Right atrium auricular region (tissue), 2 donors: ENCODE measurements around the gene ALG2. TPM values are rescaled to one million over a fixed set of nuclear protein-coding genes. Genes with fewer than 3 reads are reported as not detected.

Experiments used
- DNase-seq: peaks from one replicate; pipeline ENCODE4 v3.0.0-alpha.2; 2019; ENCODE audit warnings: low spot score
- H3K27ac ChIP-seq, 2 donors: fragments of 200-600 bp; sonication (generic); 1 replicate in 1 of 2; 2 replicates in 1 of 2; pipeline ENCODE4 v1.5.1; 2016 to 2019
- H3K27me3 ChIP-seq, 2 donors: fragments of 200-600 bp; sonication (generic); one replicate each; pipeline versions ENCODE4 v1.5.1 to v1.6.0; 2017 to 2019
- H3K36me3 ChIP-seq: fragments of 200-600 bp; sonication (generic); one replicate; pipeline ENCODE4 v1.5.1; 2016
- H3K4me1 ChIP-seq, 2 donors: fragments of 200-600 bp; sonication (generic); one replicate each; pipeline versions ENCODE4 v1.5.1 to v1.6.0; 2017 to 2019
- H3K4me3 ChIP-seq, 2 donors: fragments of 200-600 bp; sonication (generic); 1 replicate in 1 of 2; 2 replicates in 1 of 2; pipeline ENCODE4 v1.5.1; 2017 to 2019; ENCODE audit warnings: mild to moderate bottlenecking in 1 of 2, moderate library complexity in 1 of 2
- H3K9me3 ChIP-seq, 2 donors: fragments of 200-600 bp; sonication (generic); one replicate each; pipeline ENCODE4 v1.5.1; 2019
- total RNA-seq, 2 donors: library from RNA; depleted of rRNA; stranded (reverse); fragments of >200 nt; gene quantifications; one replicate each; pipeline ENCODE4 v1.1.0, GENCODE V29; 2016
- TF ChIP-seq, protein P1 (sequence below), 2 donors: fragments of 200-600 bp; sonication (generic); IDR thresholded peaks; one replicate each; pipeline ENCODE4 v1.5.1; 2019; ENCODE audit warnings: antibody characterized with exemption in 2 of 2

Gene ALG2
- total RNA-seq, 2 donors from 2014 or later: 21.6 to 26.2 TPM

DNA sequence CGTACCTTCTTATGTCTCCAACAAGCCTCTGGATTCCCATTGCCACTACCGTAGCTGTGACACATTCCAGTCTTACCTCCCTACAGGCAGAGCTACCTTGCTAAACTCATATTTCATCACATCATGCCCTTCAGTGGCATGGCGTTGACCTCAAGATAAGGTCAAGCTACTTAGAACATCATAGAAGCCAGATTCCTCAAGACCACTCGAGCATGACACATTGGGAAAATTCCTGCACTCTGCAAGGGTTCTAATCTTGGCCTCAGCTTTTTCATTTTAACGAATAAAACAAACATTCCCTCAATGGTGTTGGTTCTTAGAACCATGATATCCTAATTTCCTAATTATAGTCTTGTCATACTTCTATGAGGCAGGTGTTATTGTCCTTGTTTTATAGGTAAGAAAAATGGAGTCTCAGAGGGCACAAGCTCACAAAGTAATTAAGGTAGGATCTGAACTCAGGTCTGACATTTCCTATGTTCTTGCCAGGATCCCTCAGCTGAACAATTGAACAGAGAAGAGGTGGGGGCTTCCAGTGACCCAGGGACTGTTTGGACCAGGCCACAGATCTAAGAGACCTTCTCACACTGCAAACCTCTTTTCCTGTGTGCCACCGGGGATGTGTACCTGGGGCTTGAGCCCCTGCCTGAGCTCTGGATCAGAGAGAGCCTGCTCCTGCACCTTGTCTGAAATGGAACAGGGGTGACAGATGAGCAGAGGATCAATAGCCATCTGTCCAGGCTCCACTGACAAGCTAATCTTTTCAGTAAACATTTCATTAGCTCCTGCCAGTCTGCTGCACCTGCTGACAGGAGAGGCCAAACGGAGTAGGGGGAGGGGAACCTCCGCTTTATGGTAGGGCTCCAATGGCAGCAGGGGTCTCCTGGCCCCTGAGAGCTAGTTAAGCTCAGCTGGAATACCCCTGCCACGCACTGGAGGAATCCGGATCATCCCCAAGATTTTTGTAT is 49.3 kb downstream of the ALG2 start:
- H3K36me3 ChIP-seq: no peaks in the 10 kb centered on the region
- H3K27me3 ChIP-seq: no peaks in the 10 kb centered on the region
- no peaks in the 10 kb centered on the region for H3K4me1 ChIP-seq
- TF ChIP-seq, protein P1, sequence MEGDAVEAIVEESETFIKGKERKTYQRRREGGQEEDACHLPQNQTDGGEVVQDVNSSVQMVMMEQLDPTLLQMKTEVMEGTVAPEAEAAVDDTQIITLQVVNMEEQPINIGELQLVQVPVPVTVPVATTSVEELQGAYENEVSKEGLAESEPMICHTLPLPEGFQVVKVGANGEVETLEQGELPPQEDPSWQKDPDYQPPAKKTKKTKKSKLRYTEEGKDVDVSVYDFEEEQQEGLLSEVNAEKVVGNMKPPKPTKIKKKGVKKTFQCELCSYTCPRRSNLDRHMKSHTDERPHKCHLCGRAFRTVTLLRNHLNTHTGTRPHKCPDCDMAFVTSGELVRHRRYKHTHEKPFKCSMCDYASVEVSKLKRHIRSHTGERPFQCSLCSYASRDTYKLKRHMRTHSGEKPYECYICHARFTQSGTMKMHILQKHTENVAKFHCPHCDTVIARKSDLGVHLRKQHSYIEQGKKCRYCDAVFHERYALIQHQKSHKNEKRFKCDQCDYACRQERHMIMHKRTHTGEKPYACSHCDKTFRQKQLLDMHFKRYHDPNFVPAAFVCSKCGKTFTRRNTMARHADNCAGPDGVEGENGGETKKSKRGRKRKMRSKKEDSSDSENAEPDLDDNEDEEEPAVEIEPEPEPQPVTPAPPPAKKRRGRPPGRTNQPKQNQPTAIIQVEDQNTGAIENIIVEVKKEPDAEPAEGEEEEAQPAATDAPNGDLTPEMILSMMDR (IDR thresholded peaks at IDR 0.05): no peak
- H3K27ac ChIP-seq: no peak overlapping the region
- no peak for DNase-seq
- no peak overlapping the region for H3K4me3 ChIP-seq
- no peaks in the 10 kb centered on the region for H3K9me3 ChIP-seq

DNA sequence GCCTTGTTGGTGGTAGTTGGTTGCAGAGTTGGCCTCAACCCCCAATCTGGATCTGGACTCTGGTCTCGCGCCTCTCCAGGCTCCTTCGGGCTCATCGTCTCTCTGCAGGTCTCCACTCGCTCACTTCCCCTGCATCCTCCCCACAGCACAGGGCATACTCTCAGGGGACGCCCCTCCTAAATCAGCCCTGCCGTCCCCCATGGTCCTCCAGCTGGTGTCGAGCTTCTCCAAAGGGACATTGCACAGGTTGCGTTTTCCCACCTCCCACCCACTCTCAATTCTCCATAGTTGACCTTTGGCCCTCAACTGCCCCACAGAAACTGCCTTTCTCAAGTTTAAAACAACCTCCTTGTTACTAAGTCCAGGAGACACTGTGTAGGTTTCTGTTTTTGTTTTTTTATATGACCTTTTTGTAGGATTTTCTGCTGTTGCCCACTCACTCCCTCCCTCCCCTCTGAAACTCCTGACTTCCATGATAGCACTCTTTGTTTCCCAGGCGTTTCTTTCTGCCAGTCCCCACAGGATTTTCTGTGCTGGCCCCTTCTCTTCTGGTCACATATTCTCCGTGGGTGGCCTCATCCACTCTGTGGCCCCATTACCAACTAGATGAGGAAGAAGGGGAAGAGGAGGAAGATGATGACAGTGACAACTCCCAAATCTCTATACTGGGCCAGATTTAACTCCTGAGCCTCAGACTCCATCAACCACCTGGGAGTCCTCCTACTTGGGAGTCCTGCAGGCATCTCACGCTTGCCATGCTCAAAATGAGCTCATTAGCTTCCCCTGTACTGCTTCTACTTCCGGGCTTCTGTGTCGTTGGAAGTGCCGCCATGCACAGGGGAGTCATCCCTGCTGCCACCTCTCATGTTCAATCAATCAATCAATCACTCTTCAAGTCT is 50.3 kb downstream of the ALG2 start:
- TF ChIP-seq, protein P1 (IDR thresholded peaks at IDR 0.05): no peak
- no peaks in the 10 kb centered on the region for H3K27me3 ChIP-seq
- no peaks in the 10 kb centered on the region for H3K4me1 ChIP-seq
- H3K27ac ChIP-seq: no peak overlapping the region
- H3K36me3 ChIP-seq: no peaks in the 10 kb centered on the region
- H3K4me3 ChIP-seq: no peak overlapping the region
- no peak for DNase-seq
- H3K9me3 ChIP-seq: no peaks in the 10 kb centered on the region

DNA sequence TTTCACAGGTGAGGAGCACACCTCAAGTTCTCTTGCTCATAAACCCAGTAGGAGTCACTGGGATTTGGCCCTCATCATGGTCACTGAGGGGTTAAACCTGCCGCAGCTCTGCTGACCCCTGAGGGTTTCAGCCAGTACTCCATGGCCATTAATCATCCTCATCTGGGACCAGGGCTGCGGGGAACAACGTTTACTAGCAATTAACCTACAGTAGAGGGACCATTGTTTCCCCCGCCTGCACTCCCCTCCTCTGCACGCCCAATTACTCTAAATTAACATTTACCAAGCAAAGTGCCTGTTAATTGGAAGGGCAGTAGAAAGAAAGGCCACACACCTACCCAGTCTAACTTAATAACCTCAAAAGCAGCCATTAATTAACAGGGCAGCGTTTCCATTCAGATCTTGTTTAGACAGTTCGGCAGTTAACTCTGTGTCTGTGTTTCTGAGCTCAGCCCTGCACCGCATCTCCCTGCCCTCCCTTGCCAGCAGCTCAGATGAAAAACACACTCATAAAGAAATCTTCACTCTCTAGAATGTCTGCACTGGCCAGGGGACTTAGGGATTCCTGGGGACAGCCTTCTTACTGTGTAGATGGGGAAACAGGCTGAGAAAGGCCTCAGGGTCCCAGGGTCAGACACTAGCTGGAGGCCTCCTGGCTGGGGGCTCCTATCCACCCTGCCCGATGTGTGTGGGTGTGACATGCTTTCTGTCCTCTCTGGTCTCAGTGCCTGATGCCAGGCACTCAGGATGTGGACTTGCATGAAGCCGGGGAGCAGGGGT is 51.6 kb downstream of the ALG2 start:
- no peak overlapping the region for H3K27ac ChIP-seq
- no peak for DNase-seq
- H3K27me3 ChIP-seq: no peaks in the 10 kb centered on the region
- H3K4me1 ChIP-seq: no peaks in the 10 kb centered on the region
- no peak overlapping the region for H3K4me3 ChIP-seq
- H3K36me3 ChIP-seq: no peaks in the 10 kb centered on the region
- H3K9me3 ChIP-seq: no peaks in the 10 kb centered on the region
- TF ChIP-seq, protein P1 (IDR thresholded peaks at IDR 0.05): no peak

- Histone ChIP-seq H3K27me3 (no peaks in the 10 kb centered on the region), H3K36me3 (no peaks in the 10 kb centered on the region), H3K9me3 (no peaks in the 10 kb centered on the region), H3K27ac (no peak overlapping the region), H3K4me3 (no peak overlapping the region), H3K4me1 (no peaks in the 10 kb centered on the region)
- TF ChIP-seq, protein P1 (IDR thresholded peaks at IDR 0.05): no peak
- no peak for DNase-seq
Measured at GRCh38 chr9:99169086-99169485, 52.7 kb downstream of the ALG2 start.

- Histone ChIP-seq H3K27me3 (no peaks in the 10 kb centered on the region), H3K27ac (no peak overlapping the region), H3K4me1 (no peaks in the 10 kb centered on the region), H3K4me3 (no peak overlapping the region), H3K9me3 (no peaks in the 10 kb centered on the region), H3K36me3 (no peaks in the 10 kb centered on the region)
- TF ChIP-seq, protein P1 (IDR thresholded peaks at IDR 0.05): no peak
- DNase-seq: no peak
Measured at GRCh38 chr9:99167694-99168093, 54.0 kb downstream of the ALG2 start.
